ENCODE data around the gene SLC23A2.

SLC23A2 gene

GRCh38 chr20:4836473-4836872 is 164.8 kb downstream of the SLC23A2 start:
- DNase-seq: no peak

GRCh38 chr20:4835244-4836177 is 165.8 kb downstream of the SLC23A2 start:
- no peak for DNase-seq

DNA sequence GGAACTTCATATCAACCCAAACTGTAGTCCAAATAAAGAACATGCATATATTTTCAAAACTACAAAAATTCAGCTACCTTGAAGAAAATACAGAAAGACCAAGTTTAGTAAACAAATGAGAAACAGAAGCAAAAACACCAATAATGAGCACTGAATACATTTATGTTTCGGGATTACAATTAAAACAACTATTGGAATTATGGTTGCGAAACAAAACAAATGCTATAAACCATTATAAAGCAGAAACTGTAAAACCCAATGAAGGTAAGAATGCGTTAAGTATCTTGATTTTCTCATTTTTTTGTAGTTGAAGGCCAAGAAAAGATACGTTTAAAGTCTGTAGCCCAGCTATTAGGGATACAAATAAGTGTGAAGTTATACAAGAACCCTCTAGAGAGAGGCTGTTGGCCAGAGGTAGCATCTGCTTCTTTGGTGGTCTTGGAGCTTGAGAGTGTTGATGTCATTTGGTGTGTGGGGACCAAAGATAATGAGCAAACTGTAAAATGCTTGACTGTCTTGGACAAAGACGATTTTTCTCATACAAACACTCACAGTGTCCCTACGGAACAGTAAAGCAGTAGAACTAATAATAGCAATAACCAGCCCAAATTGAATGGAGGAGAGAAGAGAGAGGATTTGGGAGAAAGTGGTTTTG is 168.1 kb downstream of the SLC23A2 start:
- no peak for DNase-seq

DNA sequence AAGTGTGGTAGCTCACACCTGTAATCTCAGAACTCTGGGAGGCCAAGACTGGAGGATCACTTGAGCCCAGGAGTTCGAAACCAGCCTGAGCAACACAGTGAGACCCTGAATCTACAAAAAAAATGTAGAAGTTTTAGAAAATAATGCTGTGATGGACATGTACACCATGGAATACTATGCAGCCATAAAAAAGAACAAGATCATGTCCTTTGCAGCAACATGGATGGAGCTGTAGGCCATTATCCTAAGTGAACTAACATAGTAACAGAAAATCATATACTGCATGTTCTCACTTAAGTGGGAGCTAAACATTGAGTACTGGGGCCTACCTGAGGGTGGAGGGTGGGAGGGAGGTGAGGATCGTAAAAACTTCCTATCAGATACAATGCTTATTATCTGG is 168.8 kb downstream of the SLC23A2 start:
- DNase-seq: no peak

GRCh38 chr20:4830696-4831095 is 170.6 kb downstream of the SLC23A2 start:
- no peak for DNase-seq

DNA sequence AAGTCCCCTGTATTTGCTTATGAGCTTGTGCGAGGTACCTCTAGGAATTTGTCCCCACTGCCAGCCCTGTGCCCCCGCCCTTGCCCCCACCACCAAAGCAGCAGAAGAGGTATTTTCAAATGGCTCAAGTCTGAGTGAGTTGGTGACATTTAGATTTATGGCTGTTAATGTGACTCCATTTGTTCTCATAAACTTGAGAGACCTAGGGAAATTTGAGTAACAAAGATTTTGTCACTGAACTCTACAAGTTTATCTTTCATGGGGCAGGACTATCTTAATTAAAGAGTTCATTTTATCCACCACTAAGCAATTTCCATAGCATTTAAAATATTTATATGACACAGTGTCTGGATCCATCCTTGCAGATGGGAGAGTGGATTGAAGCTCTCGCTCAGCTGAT is 171.1 kb downstream of the SLC23A2 start:
- no peak for DNase-seq

DNA sequence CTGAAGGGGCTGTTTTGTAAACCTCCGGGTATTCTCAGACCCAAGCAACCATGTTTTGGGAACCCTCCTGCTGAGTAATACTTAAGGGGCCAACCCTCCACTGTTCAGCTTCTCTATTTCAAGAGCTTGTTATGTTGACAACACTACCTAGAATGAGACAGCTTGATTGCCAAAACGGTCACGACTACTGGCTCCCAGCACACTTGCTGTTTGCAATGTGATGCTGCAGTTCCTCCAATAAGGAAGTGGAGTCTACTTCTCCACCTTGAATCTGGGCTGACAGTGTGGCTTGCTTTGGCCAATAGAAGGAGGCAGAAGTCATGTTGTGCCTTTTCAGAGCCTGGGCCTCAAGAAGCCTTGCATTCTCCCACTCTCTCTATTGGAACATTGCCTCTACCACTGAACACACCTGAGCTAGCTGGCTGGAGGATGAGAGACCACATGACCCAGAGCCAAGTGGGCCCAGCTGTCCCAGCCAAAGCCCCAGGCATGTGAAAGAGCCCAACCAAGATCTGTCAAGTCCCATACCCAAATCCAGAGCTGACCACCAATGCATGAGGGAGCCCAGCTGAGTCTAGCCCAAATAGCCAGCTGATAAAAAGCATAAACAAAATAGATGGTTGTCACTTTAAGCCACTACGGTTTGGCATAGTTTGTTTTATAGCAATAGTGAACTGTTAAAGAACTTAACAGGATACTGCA is 171.6 kb downstream of the SLC23A2 start:
- no peak for DNase-seq

DNA sequence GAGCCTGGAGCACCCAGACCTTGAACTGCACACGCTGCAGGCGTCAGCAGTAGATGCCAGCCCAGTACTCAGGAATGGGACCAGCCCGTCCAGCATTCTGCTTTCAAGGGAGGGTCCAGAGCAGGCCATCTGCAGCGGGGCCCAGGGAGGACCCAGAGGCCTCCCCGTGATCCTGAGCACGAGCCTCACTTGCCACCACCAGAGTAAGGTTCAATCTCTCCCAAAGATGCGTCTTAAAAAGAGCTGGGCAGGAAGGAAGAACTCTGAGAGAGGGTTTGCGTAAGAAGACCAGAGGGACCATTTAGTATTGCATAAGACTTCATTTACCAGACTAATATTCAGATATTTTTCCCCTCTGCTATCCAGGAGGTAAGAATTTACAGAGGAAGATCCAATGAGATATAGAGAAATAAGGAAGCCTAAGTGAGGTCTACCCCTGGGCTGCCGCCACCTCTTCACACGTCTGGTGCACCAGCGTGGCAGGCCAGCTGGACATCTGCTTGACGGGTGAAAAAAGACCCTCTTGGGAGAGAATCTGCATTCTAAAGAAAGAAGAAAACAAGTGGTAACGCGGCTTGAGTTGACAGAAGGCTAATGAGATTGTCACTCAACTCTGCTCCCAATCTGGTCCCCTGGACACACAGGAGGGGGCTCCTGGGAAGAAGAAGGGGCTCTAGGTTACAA is 172.3 kb downstream of the SLC23A2 start:
- no peak for DNase-seq

DNA sequence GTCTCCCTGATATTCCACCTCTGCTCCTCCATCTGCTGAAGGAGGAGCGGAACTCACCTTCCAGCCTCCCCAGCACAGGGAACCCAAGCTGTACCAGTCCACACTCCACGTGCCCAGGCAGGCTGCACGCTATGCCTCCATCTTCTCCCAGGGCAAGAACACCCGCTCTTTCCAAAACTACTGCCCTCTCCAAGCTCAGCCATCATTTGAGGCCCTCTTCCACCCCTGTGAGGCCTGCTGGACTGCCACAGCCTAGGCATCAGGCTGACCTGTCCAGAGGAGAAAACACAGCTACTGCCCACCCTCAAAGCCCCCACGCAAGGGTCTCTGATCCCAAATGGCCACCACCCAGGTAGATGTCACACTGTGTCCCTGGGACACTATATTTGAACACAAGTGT is 179.7 kb downstream of the SLC23A2 start:
- DNase-seq: no peak

DNA sequence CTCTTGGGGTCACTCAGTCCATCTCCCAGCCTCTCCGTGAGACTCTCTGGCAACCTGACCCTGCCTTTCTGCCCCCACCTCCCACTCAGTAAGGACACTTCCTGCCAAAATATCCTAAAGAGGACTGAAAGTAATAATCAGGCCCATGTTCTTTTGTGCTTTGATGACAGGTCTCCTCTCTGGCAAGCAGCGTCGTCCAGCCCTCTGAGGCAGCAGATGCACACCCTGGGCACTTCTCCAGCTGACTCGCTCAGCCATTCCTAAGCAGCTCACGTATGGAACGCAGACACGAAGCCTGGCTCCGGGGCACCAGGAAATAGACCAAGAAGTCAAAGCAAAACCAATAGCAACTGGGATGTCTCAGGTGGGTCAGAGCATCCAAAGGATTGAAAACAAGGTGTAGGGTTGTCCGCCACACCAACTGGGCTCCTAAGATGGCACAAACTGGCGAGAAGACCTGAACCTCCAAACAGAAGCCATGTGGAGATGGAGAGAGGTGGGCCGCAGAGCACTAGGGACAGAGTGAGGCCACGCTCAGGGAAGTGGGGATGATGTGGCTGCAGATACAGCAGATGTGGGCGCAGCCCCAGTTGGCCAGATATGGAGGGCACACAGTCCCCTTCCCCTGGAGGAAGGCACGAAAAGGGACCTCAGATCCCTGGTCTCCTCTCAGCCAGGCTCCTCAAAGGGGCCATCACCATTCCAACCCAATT is 180.3 kb downstream of the SLC23A2 start:
- no peak for DNase-seq

- DNase-seq: no peak
These were observed 181.4 kb downstream of the SLC23A2 start for GRCh38 chr20:4819901-4820300.

GRCh38 chr20:4817230-4817671 is 184.1 kb downstream of the SLC23A2 start:
- no peak for DNase-seq

GRCh38 chr20:4815628-4816027 is 185.7 kb downstream of the SLC23A2 start:
- no peak for DNase-seq

DNA sequence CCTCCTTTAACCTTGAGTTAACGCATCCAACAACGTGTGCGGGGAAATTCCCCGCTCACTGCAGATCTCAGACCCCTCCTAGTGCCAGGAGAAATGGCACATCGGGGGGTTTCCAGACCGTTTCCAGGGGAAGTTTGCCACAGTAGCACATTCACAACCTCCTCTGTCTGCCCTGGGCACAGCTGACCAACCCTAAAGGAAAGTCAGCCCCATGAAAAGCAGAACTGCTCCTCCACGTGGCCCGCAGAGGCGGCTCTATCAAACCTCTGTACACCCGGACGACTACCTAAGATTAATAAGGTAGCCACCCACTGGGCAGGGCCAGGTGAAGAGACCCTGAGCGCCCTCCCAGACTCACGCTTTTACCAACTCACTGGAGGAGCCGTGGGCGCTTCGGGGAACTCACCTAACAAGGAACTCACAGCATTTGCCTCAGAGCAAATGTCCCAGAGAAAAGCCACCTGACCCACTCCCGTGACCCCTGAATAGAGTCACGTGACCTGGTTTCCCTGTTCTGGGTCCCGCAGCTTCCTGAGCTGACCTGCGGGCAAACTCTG is 186.5 kb downstream of the SLC23A2 start:
- DNase-seq: peak; percentile 91

- DNase-seq: peak; percentile 90
These were observed 187.2 kb downstream of the SLC23A2 start for GRCh38 chr20:4813863-4814695.

DNA sequence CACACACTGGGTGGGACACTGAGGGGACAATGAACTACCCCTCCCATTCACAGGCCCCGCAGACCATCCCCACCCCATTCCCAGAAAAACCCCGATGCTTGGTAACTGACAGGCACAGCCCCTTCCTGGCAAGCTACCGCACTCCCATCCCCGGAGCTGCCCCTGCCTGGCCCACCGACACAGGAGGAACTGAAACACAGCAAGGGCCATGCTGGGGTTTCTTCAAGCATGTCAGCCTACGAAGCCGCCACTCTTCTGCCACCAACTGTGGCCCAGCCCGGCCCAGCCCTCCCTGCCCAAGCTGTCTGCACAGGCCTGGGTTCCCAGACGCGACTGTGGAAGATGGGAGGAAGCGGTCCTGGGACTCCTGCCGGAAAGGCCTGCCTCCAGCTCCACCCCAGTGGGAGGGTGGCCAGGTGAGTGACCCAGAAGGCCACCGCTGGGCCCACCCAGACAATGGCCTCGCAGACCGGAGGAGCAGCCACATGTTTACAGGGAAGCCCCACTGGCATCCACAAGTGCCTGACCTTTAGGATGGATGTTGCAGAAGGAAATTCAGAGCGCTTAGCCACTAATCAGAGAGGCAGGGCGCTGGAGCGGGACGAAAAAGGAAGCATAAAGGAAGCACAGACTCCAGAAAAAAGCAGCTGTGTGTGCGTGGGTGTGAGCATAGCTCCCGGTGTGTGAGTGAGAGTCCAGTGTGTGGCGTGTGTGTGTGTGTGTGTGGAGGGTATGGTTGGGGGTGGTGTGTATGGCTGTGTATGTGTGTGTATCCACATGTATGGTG is 188.0 kb downstream of the SLC23A2 start:
- DNase-seq: peak; percentile 44

DNA sequence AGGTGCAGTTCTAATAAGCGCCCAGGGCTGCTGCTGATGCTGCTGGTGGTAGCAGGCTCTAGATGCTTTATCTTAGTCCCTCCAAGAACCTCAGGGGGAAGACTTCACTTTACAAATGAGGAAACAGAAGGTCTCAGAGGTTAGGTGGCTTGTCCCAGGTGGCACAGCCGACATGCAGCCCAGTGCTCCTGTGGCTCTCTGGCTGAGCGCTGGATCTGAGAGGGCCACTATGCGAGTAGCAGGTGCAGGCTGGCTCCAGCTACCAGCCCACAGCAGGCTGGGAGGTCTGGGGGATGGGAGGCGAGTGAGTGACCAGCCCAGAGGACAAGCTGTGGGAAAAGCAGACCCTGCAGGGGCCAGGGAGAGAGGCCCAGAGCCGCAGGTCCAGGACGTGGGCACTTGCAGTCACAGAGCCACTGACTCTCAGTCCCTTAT is 188.7 kb downstream of the SLC23A2 start:
- DNase-seq: peak; percentile 30

DNA sequence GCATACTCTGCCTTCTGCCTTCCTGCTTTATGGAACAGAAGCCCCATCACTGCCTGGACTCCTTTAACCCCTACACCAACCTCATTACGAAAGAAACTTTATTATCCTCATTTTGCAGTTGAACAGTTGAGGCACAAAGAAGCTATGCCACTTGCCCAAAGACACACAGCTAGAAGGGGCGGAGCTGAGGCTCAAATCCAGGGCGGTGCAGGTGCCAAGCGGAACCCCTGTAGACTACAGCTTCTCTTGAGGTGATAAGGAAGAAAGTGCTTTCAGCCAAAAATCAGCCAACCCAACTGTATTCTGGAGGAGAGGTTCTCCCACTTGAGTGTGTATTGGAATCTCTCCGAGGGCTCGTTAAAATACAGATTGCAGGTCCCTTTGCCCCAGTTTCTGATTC is 189.1 kb downstream of the SLC23A2 start:
- DNase-seq: peak; percentile 49

- peak; percentile 75 for DNase-seq
These were observed 189.6 kb downstream of the SLC23A2 start for GRCh38 chr20:4811661-4812181.

DNA sequence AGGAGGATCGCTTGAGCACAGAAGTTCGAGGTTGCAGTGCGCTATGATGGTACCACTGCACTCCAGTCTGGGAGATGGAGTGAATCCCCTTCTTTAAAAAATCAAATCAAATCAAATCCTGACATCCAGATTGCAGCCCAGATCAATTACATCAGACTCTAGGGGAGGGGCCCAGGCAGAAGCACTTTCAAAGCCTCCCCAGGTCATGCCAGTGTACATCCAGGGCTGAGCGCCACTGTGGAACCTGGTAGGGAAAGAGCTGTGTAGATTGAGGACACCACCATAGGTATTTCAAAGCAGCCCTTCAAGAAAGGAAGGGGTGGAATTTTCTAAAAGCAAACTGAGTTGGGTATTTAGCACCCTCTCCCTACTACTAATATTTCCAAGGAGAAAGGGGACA is 190.1 kb downstream of the SLC23A2 start:
- no peak for DNase-seq

All from CD4-positive, alpha-beta T cell treated with Interleukin-12 subunit alpha and Interleukin-12 subunit beta, for 1 hour (primary cell).